ENCODE results near the gene IREB2. TPM values are rescaled to one million over a fixed set of nuclear protein-coding genes. Genes with fewer than 3 reads are reported as not detected.
"Not testable (repeated sequence)": the region's sequence is repeated elsewhere in the genome, so short reads cannot be mapped to it uniquely, and the experiment has no call there.

Gene IREB2
- total RNA-seq, 2 experiments from 2014 or later = 27.1 to 77.6 TPM

GRCh38 chr15:78404125-78404524 is 33.9 kb upstream of the IREB2 start:
- CTCF ChIA-PET (ENCODE audit: unreplicated experiment) = no interaction called here
- Histone ChIP-seq H3K4me3 (ENCODE audit: low read depth, low read length, poor library complexity, severe bottlenecking) (no peak overlapping the region), H3K9me3 (ENCODE audit: low read length) (no peaks in the 10 kb centered on the region), H3K4me1 (ENCODE audit: insufficient read depth, low read length, poor library complexity, severe bottlenecking) (no peaks in the 10 kb centered on the region), H3K36me3 (ENCODE audit: insufficient read depth, low read length) (no peaks in the 10 kb centered on the region), H4K20me1 (ENCODE audit: insufficient read depth, low read length) (no peaks in the 10 kb centered on the region), H2AFZ (ENCODE audit: low read length) (no peak overlapping the region), H3K9me2 (ENCODE audit: insufficient read depth, low read length) (no peaks in the 10 kb centered on the region), H3K27ac (ENCODE audit: low read depth, low read length, poor library complexity, severe bottlenecking) (no peak overlapping the region), H3K79me2 (ENCODE audit: insufficient read depth, low read depth, low read length) (no peaks in the 10 kb centered on the region), H3K4me2 (ENCODE audit: low read length) (no peak overlapping the region)
- POLR2A ChIA-PET = interaction anchor here (0.7 kb wide), 1 partner anchor 59 kb away, joined by 3 read pairs; no protein-coding TSS in a partner anchor
- TF ChIP-seq EZH2phosphoT487 (IDR thresholded peaks at IDR 0.05; ENCODE audit: borderline replicate concordance, low read depth, low read length) = no peak
- TF ChIP-seq CTCF (conservative IDR thresholded peaks at IDR 0.05; ENCODE audit: low read length) = no peak
- no TSS peak for BruUV-seq (replicated peaks)
- intact Hi-C loops (cut with micrococcal nuclease; ENCODE audit: unreplicated experiment) = no loop called here
- DNase-seq (ENCODE audit: low spot score) = no peak

- H4K20me1 ChIP-seq (ENCODE audit: insufficient read depth, low read length); BruUV-seq (replicated peaks); H3K36me3 ChIP-seq (ENCODE audit: insufficient read depth, low read length); DNase-seq (ENCODE audit: low spot score); CTCF ChIA-PET (ENCODE audit: unreplicated experiment); H3K4me1 ChIP-seq (ENCODE audit: insufficient read depth, low read length, poor library complexity, severe bottlenecking); H3K9me3 ChIP-seq (ENCODE audit: low read length); H2AFZ ChIP-seq (ENCODE audit: low read length); H3K27ac ChIP-seq (ENCODE audit: low read depth, low read length, poor library complexity, severe bottlenecking); H3K4me3 ChIP-seq (ENCODE audit: low read depth, low read length, poor library complexity, severe bottlenecking); H3K9me2 ChIP-seq (ENCODE audit: insufficient read depth, low read length); H3K4me2 ChIP-seq (ENCODE audit: low read length); POLR2A ChIA-PET; H3K79me2 ChIP-seq (ENCODE audit: insufficient read depth, low read depth, low read length); intact Hi-C loops (cut with micrococcal nuclease; ENCODE audit: unreplicated experiment): not testable (repeated sequence)
These were observed 33.2 kb upstream of the IREB2 start for GRCh38 chr15:78404796-78405195.

GRCh38 chr15:78405336-78405924 is 32.6 kb upstream of the IREB2 start:
- Histone ChIP-seq H3K9me3 (ENCODE audit: low read length) (no peaks in the 10 kb centered on the region), H3K4me3 (ENCODE audit: low read depth, low read length, poor library complexity, severe bottlenecking) (no peak overlapping the region), H4K20me1 (ENCODE audit: insufficient read depth, low read length) (no peaks in the 10 kb centered on the region), H3K79me2 (ENCODE audit: insufficient read depth, low read depth, low read length) (no peaks in the 10 kb centered on the region), H3K27ac (ENCODE audit: low read depth, low read length, poor library complexity, severe bottlenecking) (no peak overlapping the region), H3K9me2 (ENCODE audit: insufficient read depth, low read length) (no peaks in the 10 kb centered on the region), H3K4me2 (ENCODE audit: low read length) (no peak overlapping the region), H2AFZ (ENCODE audit: low read length) (no peak overlapping the region), H3K4me1 (ENCODE audit: insufficient read depth, low read length, poor library complexity, severe bottlenecking) (no peaks in the 10 kb centered on the region), H3K36me3 (ENCODE audit: insufficient read depth, low read length) (no peaks in the 10 kb centered on the region)
- no TSS peak for BruUV-seq (replicated peaks)
- TF ChIP-seq EZH2phosphoT487 (IDR thresholded peaks at IDR 0.05; ENCODE audit: borderline replicate concordance, low read depth, low read length) (no peak), CTCF (conservative IDR thresholded peaks at IDR 0.05; ENCODE audit: low read length) (no peak)
- intact Hi-C loops (cut with micrococcal nuclease; ENCODE audit: unreplicated experiment) = no loop called here
- ChIA-PET CTCF (ENCODE audit: unreplicated experiment) (no interaction called here), POLR2A (no interaction called here)
- no peak for DNase-seq (ENCODE audit: low spot score)

Measured in OCI-LY7 (cell line).